Stimulated activated CD8-positive, alpha-beta memory T cell treated with anti-CD3 and anti-CD28 coated beads, Interleukin-12 subunit alpha, Interleukin-12 subunit beta, amount 100 ng/mL, for 4 hours (primary cell): Measurements from ENCODE around the gene NUDT8.
A peak's percentile ranks its signal among the peaks of the same experiment; 100 is the strongest.
"Not testable (repeated sequence)": the region's sequence is repeated elsewhere in the genome, so short reads cannot be mapped to it uniquely, and the experiment has no call there.

ENCODE experiments used
- DNase-seq: peaks from one replicate; pipeline ENCODE4 v3.0.0-alpha.2; 2020; ENCODE audit warnings: low read depth

Gene NUDT8

GRCh38 chr11:67627812-67628624, 1.7 kb downstream of the NUDT8 start:
- no peak for DNase-seq

DNA sequence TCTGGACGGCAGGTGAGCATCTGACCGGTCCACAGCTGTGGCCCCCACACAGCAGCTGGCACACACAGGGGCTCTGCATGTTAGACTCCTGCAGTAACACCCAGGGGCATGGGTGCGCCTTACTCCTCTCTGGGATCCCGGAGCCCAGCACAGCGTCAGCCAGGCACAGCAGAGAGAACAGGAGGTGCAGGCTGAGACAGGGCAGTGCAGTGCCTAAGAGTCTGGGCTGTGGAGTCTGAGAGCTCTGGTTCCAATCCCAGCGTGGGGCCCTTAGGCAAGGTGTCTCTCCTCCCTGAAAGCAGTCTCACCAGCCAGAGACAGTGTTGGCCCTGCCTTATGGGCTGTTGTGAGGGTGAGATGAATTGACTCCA, 2.3 kb downstream of the NUDT8 start:
- no peak for DNase-seq

DNA sequence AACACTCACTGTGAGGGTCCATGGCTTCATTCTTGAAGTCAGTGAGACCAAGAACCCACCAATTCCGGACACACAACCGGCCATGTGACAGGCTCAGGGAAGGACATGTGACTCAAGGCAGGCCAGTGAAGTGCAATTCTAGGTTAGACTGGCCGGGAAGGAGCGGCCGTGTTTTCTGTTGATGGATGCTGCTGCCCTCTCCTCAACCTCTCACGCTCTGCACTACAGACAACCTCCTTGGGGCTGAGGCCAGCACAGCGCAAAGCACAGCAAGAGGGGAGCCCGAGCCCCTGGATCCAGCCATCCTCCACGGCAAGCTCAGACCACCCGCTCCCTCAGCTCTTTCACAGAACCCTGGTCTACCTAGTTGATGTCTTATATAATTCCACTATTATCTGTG, 2.8 kb downstream of the NUDT8 start:
- no peak for DNase-seq

DNA sequence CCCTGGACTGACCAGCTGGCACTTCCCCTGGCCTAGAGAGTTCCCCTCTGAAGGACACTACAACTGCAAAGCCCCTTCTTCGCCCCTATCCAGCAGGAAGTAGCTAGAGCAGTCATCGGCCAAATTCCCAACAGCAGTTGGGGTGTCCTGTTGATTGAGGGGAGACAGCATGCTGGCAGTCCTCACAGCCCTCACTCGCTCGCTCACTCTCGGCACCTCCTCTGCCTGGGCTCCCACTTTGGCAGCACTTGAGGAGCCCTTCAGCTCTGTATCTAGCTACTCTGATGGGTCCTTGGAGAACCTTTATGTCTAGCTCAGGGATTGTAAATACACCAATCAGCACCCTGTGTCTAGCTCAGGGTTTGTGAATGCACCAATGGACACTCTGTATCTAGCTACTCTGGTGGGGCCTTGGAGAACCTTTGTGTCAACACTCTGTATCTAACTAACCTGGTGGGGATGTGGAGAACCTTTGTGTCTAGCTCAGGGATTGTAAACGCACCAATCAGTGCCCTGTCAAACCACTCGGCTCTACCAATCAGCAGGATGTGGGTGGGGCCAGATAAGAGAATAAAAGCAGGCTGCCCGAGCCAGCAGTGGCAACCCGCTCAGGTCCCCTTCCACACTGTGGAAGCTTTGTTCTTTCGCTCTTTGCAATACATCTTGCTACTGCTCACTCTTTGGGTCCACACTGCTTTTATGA, 3.5 kb downstream of the NUDT8 start:
- DNase-seq, result not testable (repeated sequence)

DNA sequence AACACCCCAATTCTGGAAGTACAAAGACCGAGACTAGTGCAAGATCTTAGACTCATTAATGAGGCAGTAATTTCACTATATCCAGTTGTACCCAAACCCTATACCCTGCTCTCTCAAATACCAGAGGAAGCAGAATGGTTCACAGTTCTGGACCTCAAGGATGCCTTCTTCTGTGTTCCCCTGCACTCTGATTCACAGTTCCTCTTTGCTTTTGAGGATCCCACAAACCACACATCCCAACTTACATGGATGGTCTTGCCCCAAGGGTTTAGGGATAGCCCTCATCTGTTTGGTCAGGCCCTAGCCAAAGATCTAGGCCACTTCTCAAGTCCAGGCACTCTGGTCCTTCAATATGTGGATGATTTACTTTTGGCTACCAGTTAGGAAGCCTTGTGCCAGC, 5.9 kb downstream of the NUDT8 start:
- not testable (repeated sequence) for DNase-seq

DNA sequence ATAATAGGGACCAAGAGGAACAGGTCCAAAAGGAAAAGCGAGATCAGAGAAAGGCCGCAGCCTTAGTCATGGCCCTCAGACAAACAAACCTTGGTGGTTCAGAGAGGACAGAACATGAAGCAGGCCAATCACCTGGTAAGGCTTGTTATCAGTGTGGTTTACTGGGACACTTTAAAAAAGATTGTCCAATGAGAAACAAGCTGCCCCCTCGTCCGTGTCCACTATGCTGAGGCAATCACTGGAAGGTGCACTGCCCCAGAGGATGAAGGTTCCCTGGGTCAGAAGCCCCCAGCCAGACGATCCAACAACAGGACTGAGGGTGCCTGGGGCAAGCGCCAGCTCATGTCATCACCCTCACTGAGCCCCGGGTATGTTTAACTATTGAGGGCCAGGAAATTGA, 6.8 kb downstream of the NUDT8 start:
- not testable (repeated sequence) for DNase-seq

GRCh38 chr11:67621928-67622327, 7.8 kb downstream of the NUDT8 start:
- DNase-seq, result not testable (repeated sequence)

GRCh38 chr11:67620621-67621020, 9.1 kb downstream of the NUDT8 start:
- DNase-seq, result not testable (repeated sequence)

GRCh38 chr11:67619683-67620618, 9.8 kb downstream of the NUDT8 start:
- not testable (repeated sequence) for DNase-seq

GRCh38 chr11:67618901-67619659, 10.7 kb downstream of the NUDT8 start:
- DNase-seq, result not testable (repeated sequence)

GRCh38 chr11:67617243-67617953, 12.3 kb downstream of the NUDT8 start:
- no peak for DNase-seq

DNA sequence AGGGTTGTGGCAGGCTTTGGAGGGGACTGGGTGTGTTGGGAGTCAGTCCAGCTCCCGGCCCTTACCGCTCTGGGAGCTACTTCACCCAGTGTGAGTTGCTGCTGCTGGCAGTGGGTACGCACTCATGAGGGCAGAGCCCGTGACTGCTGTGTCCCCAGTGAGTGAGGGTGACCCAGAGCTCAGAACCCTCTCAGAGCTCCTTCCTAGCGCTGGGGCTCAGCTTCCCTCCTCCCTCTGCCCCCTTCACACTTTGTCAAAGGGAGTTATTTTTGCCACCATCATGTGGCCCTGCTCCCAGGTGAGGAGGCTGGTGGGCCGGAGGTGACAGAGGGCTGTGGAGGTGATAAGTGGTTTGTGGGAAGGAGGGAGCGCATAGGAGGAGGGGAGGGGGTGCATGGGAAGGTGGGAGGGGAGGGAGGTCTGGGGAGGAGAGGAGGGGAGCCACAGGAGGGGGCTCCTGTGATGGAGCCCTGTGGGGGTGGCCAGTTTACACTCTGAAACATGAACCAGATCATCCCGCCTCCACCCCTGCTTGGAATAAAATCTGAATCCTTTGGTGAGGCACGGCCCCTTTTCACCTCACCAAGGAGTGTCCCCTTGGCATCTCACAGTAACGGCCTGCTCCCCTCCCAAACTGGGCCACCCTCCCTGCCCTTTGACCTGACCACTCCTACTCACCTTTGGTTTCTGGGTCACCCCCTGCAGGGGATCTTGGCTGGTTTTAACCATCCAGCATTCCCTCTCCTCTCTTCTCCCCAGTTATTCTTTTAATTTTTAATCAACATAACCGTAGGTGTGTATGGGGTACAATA, 13.1 kb downstream of the NUDT8 start:
- no peak for DNase-seq

DNA sequence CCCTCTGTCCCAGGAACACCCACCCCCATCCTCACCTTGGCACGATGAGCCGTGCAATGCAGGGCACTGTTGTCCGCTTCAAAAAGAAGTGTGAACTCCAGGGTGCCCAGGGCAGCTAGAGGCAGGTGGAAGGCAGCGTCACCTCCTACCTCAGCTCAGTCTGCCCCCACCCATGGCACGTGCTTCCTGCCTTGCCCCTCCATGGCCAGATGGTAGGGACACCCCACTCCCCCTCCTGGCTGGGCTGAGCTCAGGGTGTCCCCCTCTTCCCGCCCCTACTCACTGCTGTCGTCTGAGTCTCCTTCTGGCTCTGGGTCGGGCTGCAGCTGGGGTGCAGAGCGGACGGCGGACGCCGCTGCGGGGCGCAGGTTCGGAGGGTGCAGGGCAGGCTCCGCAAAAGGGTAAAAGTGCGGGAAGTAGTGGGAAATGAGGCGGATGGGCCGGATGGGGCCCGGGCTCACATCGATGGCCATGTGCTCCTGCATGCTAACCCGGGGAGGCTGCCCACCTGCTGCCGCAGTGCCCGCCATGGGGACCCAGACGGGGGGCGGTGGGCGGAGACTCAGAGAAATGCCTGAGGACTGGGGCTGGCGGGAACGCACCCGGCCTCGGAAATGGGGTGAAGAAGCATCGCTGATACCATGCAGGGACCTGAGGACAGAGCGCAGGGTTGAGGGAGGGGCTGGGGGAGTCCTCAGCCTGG, 13.9 kb downstream of the NUDT8 start:
- no peak for DNase-seq

DNA sequence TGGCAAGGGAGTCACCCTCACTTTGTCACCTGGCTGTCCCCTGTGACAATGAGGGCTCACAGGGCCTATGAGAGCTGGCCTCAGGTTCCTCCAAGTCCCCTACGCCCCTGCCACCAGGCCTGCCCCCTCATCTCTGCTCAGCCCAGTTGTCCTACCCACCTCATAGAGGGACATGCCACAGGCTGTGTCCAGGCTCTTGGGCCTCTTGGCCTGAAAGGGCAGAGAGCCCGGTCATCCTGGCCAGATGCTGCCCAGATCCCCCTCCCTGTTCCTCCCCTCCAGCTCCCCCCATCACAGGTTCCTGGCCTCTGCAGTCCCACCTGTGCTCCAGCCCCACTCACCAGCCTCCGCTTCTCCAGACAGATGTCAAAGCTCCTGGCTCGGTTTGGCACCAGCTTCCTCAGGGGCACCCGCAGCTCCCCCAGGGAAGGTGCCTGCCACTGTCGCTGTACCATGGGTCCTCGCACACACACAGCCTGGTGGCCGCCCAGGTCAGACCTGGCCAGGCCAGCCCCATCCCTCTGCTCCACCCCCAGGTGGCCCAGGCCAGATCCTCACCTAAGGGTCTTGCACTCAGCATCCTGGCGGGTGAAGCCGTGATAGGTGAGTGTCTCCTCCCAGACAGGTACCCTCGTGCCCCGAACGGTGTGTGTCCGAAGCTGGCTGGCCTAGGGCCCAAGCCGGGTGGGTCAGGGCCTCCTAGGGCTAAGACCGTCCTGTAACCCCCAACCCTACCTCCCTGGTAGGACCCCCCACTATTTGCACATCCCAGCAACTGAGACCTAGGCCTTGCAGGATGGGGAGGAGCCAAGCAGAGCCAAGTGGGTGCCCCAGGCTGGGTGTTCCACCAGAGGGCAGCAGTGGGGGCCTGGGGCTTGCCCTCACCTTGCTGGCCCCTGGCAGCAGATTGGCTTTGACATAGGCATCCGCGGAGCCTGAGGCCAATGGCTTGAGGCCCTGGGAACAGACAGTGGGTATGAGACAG, 14.7 kb downstream of the NUDT8 start:
- no peak for DNase-seq

DNA sequence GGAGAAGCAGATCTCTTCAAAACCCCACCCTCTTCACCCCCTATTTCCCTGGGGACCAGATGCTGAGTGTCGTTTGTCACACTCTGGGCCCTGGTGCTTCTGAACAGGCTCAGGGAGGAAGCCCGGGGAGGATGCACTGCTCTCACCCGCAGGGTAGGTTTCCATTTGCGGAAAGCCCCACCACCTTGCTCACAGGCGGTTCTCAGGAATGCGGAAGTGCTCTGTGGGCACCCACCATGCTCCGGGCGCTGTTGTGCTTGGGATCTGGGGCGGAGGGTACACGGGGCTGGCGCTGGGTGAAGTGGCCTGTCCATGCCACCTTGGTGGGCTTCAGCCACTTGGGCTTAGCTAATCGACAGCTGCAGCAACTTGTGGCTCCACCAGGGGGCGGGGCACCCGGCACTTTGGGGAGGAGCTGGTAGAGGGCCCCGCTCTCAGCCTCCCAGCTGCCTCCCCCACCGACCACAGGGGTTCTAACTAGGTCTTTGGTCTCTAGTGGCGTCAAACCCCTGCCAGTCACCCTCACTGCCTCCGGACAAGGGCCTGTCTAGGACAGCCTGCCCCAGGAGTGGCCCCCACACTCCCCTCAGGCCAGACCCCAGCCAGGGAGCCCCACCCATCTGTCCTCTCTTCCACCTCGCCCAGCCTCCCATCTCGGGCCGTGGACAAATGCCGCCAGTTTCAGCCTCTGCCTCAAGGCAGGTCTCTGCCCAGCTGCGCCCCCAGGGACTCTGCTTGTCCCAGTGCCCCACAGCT, 15.6 kb downstream of the NUDT8 start:
- DNase-seq, result peak; percentile 74

- DNase-seq, result no peak
Measured at GRCh38 chr11:67613313-67613959, 16.3 kb downstream of the NUDT8 start.

GRCh38 chr11:67612751-67613150, 17.0 kb downstream of the NUDT8 start:
- no peak for DNase-seq
